Immature natural killer cell (primary cell): Measurements from ENCODE around the gene NKIRAS1. TPM values are rescaled to one million over a fixed set of nuclear protein-coding genes. Genes with fewer than 3 reads are reported as not detected.
"Not testable (repeated sequence)": the region's sequence is repeated elsewhere in the genome, so short reads cannot be mapped to it uniquely, and the experiment has no call there.

Source experiments
- DNase-seq, 3 donors: peaks; one replicate each; pipeline ENCODE4 v3.0.0; 2022; ENCODE audit warnings: mixed read lengths in 1 of 3
- H3K27ac Mint-ChIP-seq, 6 donors: one replicate each; pipeline ENCODE4 v1.8.0; 2020; ENCODE audit warnings: mixed read lengths in 6 of 6, mild to moderate bottlenecking in 5 of 6, inconsistent platforms in 4 of 6, moderate library complexity in 3 of 6
- H3K27me3 Mint-ChIP-seq, 3 donors: one replicate each; pipeline ENCODE4 v1.8.0; 2020 to 2021; ENCODE audit warnings: low read depth in 3 of 3, mild to moderate bottlenecking in 3 of 3, mixed read lengths in 3 of 3, moderate library complexity in 3 of 3, inconsistent platforms in 1 of 3
- H3K36me3 Mint-ChIP-seq, 3 donors: one replicate each; pipeline ENCODE4 v1.8.0; 2020; ENCODE audit warnings: mixed read lengths in 3 of 3, inconsistent platforms in 2 of 3, mild to moderate bottlenecking in 2 of 3
- H3K4me1 Mint-ChIP-seq, 2 donors: one replicate each; pipeline ENCODE4 v1.8.0; 2020; ENCODE audit warnings: inconsistent platforms in 2 of 2, mild to moderate bottlenecking in 2 of 2, mixed read lengths in 2 of 2, moderate library complexity in 1 of 2
- H3K4me3 Mint-ChIP-seq, 5 donors: one replicate each; pipeline ENCODE4 v1.8.0; 2020; ENCODE audit warnings: mild to moderate bottlenecking in 5 of 5, mixed read lengths in 5 of 5, inconsistent platforms in 3 of 5, moderate library complexity in 3 of 5
- H3K9me3 Mint-ChIP-seq, 6 donors: one replicate each; pipeline ENCODE4 v1.8.0; 2020; ENCODE audit warnings: mild to moderate bottlenecking in 6 of 6, mixed read lengths in 6 of 6, inconsistent platforms in 4 of 6, moderate library complexity in 3 of 6
- polyA plus RNA-seq, 3 donors: library from polyadenylated mRNA; unstranded; fragments of 300-500 nt; fragmentation: Illumina TruSeq; gene quantifications; one replicate each; pipeline ENCODE4 v1.2.3, GENCODE V29; 2021

Gene NKIRAS1
- polyA plus RNA-seq, 3 donors from 2014 or later: 2.1 to 4.7 (median 4.0) TPM

GRCh38 chr3:23882487-23882918 lies 34.3 kb downstream of the NKIRAS1 start:
- no peaks in the 10 kb centered on the region for H3K9me3 Mint-ChIP-seq
- peaks cover 0 to 2% (median 0%) of the 10 kb centered on the region in 3 donors for H3K27me3 Mint-ChIP-seq
- no peak for DNase-seq
- no peak overlapping the region for H3K4me3 Mint-ChIP-seq
- H3K4me1 Mint-ChIP-seq: peaks cover 22 to 28% of the 10 kb centered on the region in 2 donors
- no peaks in the 10 kb centered on the region for H3K36me3 Mint-ChIP-seq
- H3K27ac Mint-ChIP-seq: no peak overlapping the region

- not testable (repeated sequence) for H3K27me3 Mint-ChIP-seq, H3K9me3 Mint-ChIP-seq, DNase-seq, H3K36me3 Mint-ChIP-seq
- Mint-ChIP-seq H3K4me3 (peak overlapping the region; percentile 75 to 84 (median 77)), H3K4me1 (peaks cover 25 to 31% of the 10 kb centered on the region in 2 donors), H3K27ac (peak overlapping the region; percentile 19 to 88 (median 68))
Observed at GRCh38 chr3:23881993-23882392, 34.8 kb downstream of the NKIRAS1 start.

GRCh38 chr3:23880703-23881339 lies 36.0 kb downstream of the NKIRAS1 start:
- peaks cover 32 to 36% of the 10 kb centered on the region in 2 donors for H3K4me1 Mint-ChIP-seq

DNA sequence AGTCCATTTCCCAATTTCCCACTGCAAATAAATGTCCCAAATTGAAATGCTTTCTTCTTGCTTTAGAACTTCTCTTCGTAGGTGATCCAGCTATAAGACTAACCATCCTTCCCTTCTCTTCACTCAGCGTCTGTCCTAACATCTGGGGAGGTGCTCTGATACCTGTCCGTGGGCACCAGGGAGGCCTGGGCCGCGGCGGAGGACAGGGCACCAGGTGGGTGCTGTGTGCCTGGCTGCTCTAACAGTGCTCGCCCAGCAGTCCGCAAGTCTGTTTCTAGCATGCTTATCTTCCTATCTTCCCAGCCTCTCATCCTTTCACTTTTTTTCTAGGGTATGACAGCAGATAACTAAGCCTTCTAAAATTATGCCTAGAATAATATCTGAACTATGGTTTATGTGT lies 37.3 kb downstream of the NKIRAS1 start:
- no peaks in the 10 kb centered on the region for H3K9me3 Mint-ChIP-seq
- no peaks in the 10 kb centered on the region for H3K36me3 Mint-ChIP-seq
- no peak overlapping the region for H3K27ac Mint-ChIP-seq
- no peak for DNase-seq
- peaks cover 34 to 36% of the 10 kb centered on the region in 2 donors for H3K4me1 Mint-ChIP-seq
- no peaks in the 10 kb centered on the region for H3K27me3 Mint-ChIP-seq
- no peak overlapping the region for H3K4me3 Mint-ChIP-seq

More at GRCh38 chr3:23880703-23881339, 36.0 kb downstream of the NKIRAS1 start:
- no peaks in the 10 kb centered on the region for H3K9me3 Mint-ChIP-seq
- no peaks in the 10 kb centered on the region for H3K27me3 Mint-ChIP-seq
- peak overlapping the region; percentile 12 to 84 (median 77) for H3K4me3 Mint-ChIP-seq
- H3K36me3 Mint-ChIP-seq: no peaks in the 10 kb centered on the region
- peak overlapping the region in 4 of 6 donors; percentile 52 to 88 (median 72) for H3K27ac Mint-ChIP-seq
- no peak for DNase-seq

DNA sequence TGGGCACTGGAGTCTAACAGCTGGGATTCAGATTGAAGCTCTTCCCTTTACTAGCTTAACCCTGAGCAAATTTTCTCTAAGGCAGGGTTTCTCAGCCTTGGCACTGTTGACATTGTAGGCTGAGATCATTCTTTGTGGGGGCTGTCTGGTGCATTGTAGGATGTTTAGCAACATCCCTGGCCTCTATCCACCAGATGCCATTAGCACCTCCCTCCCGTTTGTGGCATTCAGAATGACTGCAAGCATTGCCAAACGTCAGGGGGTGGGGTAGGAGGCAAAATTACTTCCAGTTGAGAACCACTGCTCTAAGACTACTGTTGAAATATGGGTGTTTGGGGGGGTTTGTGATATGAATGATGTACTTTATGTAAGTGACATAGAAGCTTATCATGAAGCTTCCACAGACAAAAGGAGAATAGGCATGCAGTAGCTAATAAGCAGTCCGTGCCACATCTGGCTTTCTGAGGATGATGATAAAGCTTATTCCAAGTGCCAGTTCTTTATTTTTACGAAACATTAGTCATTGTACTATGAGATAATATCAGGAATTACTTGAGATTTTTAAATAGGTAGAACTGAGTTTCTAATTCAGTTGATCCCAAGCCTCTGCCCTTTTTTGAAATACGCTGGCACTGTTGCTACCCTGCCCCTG lies 39.3 kb downstream of the NKIRAS1 start:
- no peaks in the 10 kb centered on the region for H3K9me3 Mint-ChIP-seq
- H3K4me3 Mint-ChIP-seq: no peak overlapping the region
- no peaks in the 10 kb centered on the region for H3K36me3 Mint-ChIP-seq
- H3K4me1 Mint-ChIP-seq: peaks cover 29 to 43% of the 10 kb centered on the region in 2 donors
- no peak for DNase-seq
- H3K27ac Mint-ChIP-seq: peak overlapping the region in 2 of 6 donors; percentile 3 to 42
- no peaks in the 10 kb centered on the region for H3K27me3 Mint-ChIP-seq

- Mint-ChIP-seq H3K36me3 (no peaks in the 10 kb centered on the region), H3K27ac (no peak overlapping the region), H3K9me3 (no peaks in the 10 kb centered on the region), H3K4me3 (no peak overlapping the region), H3K27me3 (no peaks in the 10 kb centered on the region), H3K4me1 (peaks cover 27 to 39% of the 10 kb centered on the region in 2 donors)
- DNase-seq: no peak
Observed at GRCh38 chr3:23876923-23877322, 39.9 kb downstream of the NKIRAS1 start.

GRCh38 chr3:23875113-23875725 lies 41.6 kb downstream of the NKIRAS1 start:
- H3K27me3 Mint-ChIP-seq: no peaks in the 10 kb centered on the region
- no peaks in the 10 kb centered on the region for H3K36me3 Mint-ChIP-seq
- H3K9me3 Mint-ChIP-seq: no peaks in the 10 kb centered on the region
- DNase-seq: no peak
- peaks cover 11 to 23% of the 10 kb centered on the region in 2 donors for H3K4me1 Mint-ChIP-seq
- no peak overlapping the region for H3K4me3 Mint-ChIP-seq
- H3K27ac Mint-ChIP-seq: no peak overlapping the region

GRCh38 chr3:23874359-23875112 lies 42.3 kb downstream of the NKIRAS1 start:
- H3K27ac Mint-ChIP-seq: no peak overlapping the region
- H3K9me3 Mint-ChIP-seq: no peaks in the 10 kb centered on the region
- peaks cover 16 to 27% of the 10 kb centered on the region in 2 donors for H3K4me1 Mint-ChIP-seq
- no peak for DNase-seq
- H3K4me3 Mint-ChIP-seq: no peak overlapping the region
- no peaks in the 10 kb centered on the region for H3K27me3 Mint-ChIP-seq
- no peaks in the 10 kb centered on the region for H3K36me3 Mint-ChIP-seq

- H3K4me1 Mint-ChIP-seq: peaks cover 16 to 33% of the 10 kb centered on the region in 2 donors
- H3K9me3 Mint-ChIP-seq: no peaks in the 10 kb centered on the region
- H3K4me3 Mint-ChIP-seq: no peak overlapping the region
- H3K27me3 Mint-ChIP-seq: no peaks in the 10 kb centered on the region
- DNase-seq: no peak
- no peak overlapping the region for H3K27ac Mint-ChIP-seq
- H3K36me3 Mint-ChIP-seq: no peaks in the 10 kb centered on the region
Observed at GRCh38 chr3:23873941-23874340, 42.8 kb downstream of the NKIRAS1 start.

GRCh38 chr3:23872330-23872729 lies 44.5 kb downstream of the NKIRAS1 start:
- Mint-ChIP-seq H3K4me3 (no peak overlapping the region), H3K27me3 (no peaks in the 10 kb centered on the region), H3K36me3 (no peaks in the 10 kb centered on the region), H3K27ac (no peak overlapping the region), H3K9me3 (no peaks in the 10 kb centered on the region), H3K4me1 (peaks cover 17 to 46% of the 10 kb centered on the region in 2 donors)
- DNase-seq: no peak

DNA sequence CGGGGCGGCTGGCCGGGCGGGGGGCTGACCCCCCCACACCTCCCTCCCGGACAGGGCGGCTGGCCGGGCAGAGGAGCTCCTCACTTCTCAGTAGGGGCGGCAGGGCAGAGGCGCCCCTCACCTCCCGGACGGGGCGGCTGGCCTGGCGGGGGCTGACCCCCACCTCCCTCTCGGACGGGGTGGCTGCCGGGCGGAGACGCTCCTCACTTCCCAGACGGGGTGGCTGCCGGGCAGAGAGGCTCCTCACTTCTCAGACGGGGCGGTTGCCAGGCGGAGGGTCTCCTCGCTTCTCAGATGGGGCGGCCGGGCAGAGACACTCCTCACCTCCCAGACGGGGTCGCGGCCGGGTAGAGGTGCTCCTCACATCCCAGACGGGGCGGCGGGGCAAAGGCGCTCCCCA lies 45.4 kb downstream of the NKIRAS1 start:
- not testable (repeated sequence) for DNase-seq, H3K4me3 Mint-ChIP-seq, H3K27me3 Mint-ChIP-seq, H3K27ac Mint-ChIP-seq, H3K9me3 Mint-ChIP-seq, H3K36me3 Mint-ChIP-seq
- H3K4me1 Mint-ChIP-seq: peaks cover 15 to 44% of the 10 kb centered on the region in 2 donors

DNA sequence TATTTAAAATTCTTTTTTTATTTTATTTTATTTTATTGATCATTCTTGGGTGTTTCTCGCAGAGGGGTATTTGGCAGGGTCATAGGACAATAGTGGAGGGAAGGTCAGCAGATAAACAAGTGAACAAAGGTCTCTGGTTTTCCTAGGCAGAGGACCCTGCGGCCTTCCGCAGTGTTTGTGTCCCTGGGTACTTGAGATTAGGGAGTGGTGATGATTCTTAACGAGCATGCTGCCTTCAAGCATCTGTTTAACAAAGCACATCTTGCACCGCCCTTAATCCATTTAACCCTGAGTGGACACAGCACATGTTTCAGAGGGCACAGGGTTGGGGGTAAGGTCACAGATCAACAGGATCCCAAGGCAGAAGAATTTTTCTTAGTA lies 46.1 kb downstream of the NKIRAS1 start:
- H3K36me3 Mint-ChIP-seq, H3K4me3 Mint-ChIP-seq, DNase-seq, H3K27ac Mint-ChIP-seq, H3K9me3 Mint-ChIP-seq, H3K27me3 Mint-ChIP-seq: not testable (repeated sequence)
- H3K4me1 Mint-ChIP-seq: peaks cover 20 to 47% of the 10 kb centered on the region in 2 donors

DNA sequence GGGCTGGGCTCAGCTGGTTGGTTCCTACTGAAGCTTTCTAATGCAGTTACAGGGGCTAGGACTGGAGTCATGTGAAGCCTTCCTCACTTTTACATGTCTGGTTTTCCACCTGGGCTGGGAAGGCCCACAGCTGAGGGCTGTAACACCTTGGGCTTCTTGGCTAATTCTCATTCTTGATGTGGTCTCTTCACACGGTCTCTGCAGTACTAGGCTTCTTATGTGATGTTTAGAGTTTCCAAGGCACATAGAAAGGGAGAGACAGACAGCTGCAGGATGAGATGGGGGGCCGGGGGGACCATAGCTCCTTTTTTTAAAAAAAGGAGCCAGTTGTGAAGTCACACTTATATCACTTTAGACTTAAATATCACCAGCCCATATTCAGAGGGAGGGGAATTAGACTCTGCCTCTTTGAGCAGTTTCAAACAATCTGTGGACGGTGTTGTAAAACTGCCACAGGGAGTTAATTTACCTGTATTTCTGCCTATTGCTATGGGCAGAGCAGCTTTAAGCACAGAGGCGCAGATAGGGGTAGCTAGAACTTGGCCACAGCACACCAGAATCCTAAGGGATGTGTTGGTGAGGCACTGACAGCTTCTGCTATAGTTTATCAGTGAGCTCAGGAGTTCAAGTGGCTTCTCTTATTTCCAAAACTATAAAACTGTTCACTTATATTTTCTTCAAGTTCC lies 46.7 kb downstream of the NKIRAS1 start:
- H3K9me3 Mint-ChIP-seq: no peaks in the 10 kb centered on the region
- no peaks in the 10 kb centered on the region for H3K27me3 Mint-ChIP-seq
- peaks cover 21 to 50% of the 10 kb centered on the region in 2 donors for H3K4me1 Mint-ChIP-seq
- H3K36me3 Mint-ChIP-seq: no peaks in the 10 kb centered on the region
- H3K27ac Mint-ChIP-seq: peak overlapping the region in 2 of 6 donors; percentile 4 to 13
- no peak overlapping the region for H3K4me3 Mint-ChIP-seq
- DNase-seq: no peak
